Adrenal gland (tissue), 12 donors: ENCODE measurements around the gene IL16. TPM values are rescaled to one million over a fixed set of nuclear protein-coding genes. Genes with fewer than 3 reads are reported as not detected.

ENCODE experiments used
- DNase-seq, 7 donors: peaks; one replicate each; pipeline ENCODE4 v3.0.0-alpha.2; 2019 to 2020
- H3K27ac ChIP-seq, 5 donors: fragments of 200-600 bp; sonication (generic) in 4 of 5; 1 replicate in 3 of 5; 2 replicates in 2 of 5; pipeline versions ENCODE4 v1.5.1 to v1.8.0; 2016 to 2020; ENCODE audit warnings: mild to moderate bottlenecking in 1 of 5
- H3K27me3 ChIP-seq: fragments of 200-600 bp; 2 replicates; pipeline ENCODE4 v1.8.0; 2021
- H3K36me3 ChIP-seq, 2 donors: fragments of 200-600 bp; replicated peaks in 1 of 2; 1 replicate in 1 of 2; 2 replicates in 1 of 2; pipeline versions ENCODE4 v1.5.1 to v1.8.0; 2018 to 2022
- H3K4me1 ChIP-seq, 2 donors: fragments of 200-600 bp; replicated peaks in 1 of 2; 1 replicate in 1 of 2; 2 replicates in 1 of 2; pipeline versions ENCODE4 v1.5.1 to v1.8.0; 2018 to 2021
- H3K4me3 ChIP-seq, 4 donors: fragments of 200-600 bp; sonication (generic) in 3 of 4; one replicate each; pipeline ENCODE4 v1.5.1; 2016 to 2018
- H3K9me3 ChIP-seq, 3 donors: fragments of 200-600 bp; sonication (generic) in 1 of 3; replicated peaks in 1 of 3; 1 replicate in 2 of 3; 2 replicates in 1 of 3; pipeline versions ENCODE4 v1.5.1 to v1.8.0; 2016 to 2021
- POLR2A ChIP-seq, 2 donors: fragments of 450-650 bp; IDR thresholded peaks; one replicate each; pipeline ENCODE4 v1.6.1; 2017; ENCODE audit warnings: antibody characterized with exemption in 2 of 2, mild to moderate bottlenecking in 2 of 2, moderate library complexity in 1 of 2
- WGBS, 4 donors: extraction: QIAGEN DNeasy Blood & Tissue Kit in 2 of 4; methylation state at CpG; one replicate each; pipeline versions ENCODE4 v1.1.5 to v1.1.7; 2013 to 2017; 5-methylcytosine and 5-hydroxymethylcytosine counted together
- intact Hi-C, 2 donors: fragments of 100-400 bp; cut with DNase I; formaldehyde crosslinking; loops; one replicate each; pipeline versions ENCODE4 v1.14.1 to v1.15.0; 2022 to 2023
- polyA plus RNA-seq, 3 donors: library from polyadenylated mRNA; stranded (reverse); fragments of 200-250 nt in 2 of 3; fragments of 350-450 nt in 1 of 3; fragmentation: Illumina TruSeq in 1 of 3; extraction: RNeasy Lipid Tissue Mini Kit (QIAGEN cat#74804) in 1 of 3; gene quantifications; one replicate each; pipeline ENCODE4 v1.2.3, GENCODE V29; 2013 to 2014
- total RNA-seq, 9 donors: library from RNA; depleted of rRNA in 4 of 9; stranded (reverse); fragments of >200 nt in 4 of 9; fragments of 120-200 nt in 1 of 9; fragmentation: NEBNext Ultra II Directional in 1 of 9; extraction: Animal tissue kit (Norgen Biotek cat#: 25700) in 1 of 9; gene quantifications; one replicate each; pipeline versions ENCODE4 v1.1.0 to v1.2.4, GENCODE V29; 2013 to 2023
- TF ChIP-seq, protein P1 (sequence below), 6 experiments: fragments of 450-650 bp in 4 of 6; fragments of 200-600 bp in 2 of 6; sonication (generic) in 1 of 6; IDR thresholded peaks; 1 replicate in 5 of 6; 2 replicates in 1 of 6; pipeline versions ENCODE4 v1.5.1 to v1.8.0; 2016 to 2021; ENCODE audit warnings: antibody characterized with exemption in 6 of 6, mild to moderate bottlenecking in 2 of 6, moderate library complexity in 1 of 6
- donor health status: healthy with polysubstance abuse.
- donor health status: Bipolar disorder and iron deficiency.
- donor health status: DM: yes; HTN: yes; CAD: no.
- donor health status: DM: no; HTN: no; CAD: no.
- donor health status: DM: no; HTN: no; CAD: no.
- donor health status: DM: yes; HTN: yes; CAD: no.

The IL16 gene
- total and polyA plus RNA-seq, 12 donors: 2.2 to 16.0 (median 6.3) TPM

DNA sequence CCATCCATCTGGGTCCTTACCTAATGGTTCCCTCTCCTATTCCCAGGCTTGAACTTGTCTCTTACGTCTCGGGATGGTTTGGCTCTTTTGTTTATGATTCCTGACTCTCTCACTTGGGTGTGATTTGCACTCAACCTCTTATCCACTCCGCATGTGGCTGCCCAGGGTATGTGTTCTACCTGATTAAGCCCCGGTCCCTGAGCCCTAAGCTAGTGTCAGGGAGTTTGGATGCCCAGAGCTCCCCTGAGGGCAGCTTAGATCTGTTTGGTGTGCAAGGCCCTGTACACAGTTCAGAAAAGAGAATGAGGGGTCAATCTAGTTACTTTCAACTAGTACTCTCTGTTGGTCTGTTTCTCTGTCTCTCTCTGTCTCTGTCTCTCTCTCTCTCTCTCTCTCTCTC lies 143.2 kb downstream of the IL16 start:
- Histone ChIP-seq H3K27ac (no peak overlapping the region), H3K4me1 (peaks cover 0 to 18% of the 10 kb centered on the region in 2 donors), H3K27me3 (no peaks in the 10 kb centered on the region), H3K36me3 (no peaks in the 10 kb centered on the region), H3K4me3 (no peak overlapping the region), H3K9me3 (no peaks in the 10 kb centered on the region)
- TF ChIP-seq, protein P1, sequence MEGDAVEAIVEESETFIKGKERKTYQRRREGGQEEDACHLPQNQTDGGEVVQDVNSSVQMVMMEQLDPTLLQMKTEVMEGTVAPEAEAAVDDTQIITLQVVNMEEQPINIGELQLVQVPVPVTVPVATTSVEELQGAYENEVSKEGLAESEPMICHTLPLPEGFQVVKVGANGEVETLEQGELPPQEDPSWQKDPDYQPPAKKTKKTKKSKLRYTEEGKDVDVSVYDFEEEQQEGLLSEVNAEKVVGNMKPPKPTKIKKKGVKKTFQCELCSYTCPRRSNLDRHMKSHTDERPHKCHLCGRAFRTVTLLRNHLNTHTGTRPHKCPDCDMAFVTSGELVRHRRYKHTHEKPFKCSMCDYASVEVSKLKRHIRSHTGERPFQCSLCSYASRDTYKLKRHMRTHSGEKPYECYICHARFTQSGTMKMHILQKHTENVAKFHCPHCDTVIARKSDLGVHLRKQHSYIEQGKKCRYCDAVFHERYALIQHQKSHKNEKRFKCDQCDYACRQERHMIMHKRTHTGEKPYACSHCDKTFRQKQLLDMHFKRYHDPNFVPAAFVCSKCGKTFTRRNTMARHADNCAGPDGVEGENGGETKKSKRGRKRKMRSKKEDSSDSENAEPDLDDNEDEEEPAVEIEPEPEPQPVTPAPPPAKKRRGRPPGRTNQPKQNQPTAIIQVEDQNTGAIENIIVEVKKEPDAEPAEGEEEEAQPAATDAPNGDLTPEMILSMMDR (IDR thresholded peaks at IDR 0.05): no peak
- TF ChIP-seq POLR2A (IDR thresholded peaks at IDR 0.05): no peak
- intact Hi-C loops: loop anchor here in 1 of 2 donors (10.0 kb wide), 1 partner anchor 235 kb away; no protein-coding TSS in a partner anchor
- DNase-seq: no peak
- WGBS, 4 donors: 70 to 79% (median 73%) methylated on average over 4 of the region's 4 CpGs

- H3K4me1 ChIP-seq: peaks cover 0 to 18% of the 10 kb centered on the region in 2 donors
- WGBS, 4 donors: 85 to 89% (median 86%) methylated on average over 4 of the region's 4 CpGs
- intact Hi-C loops: no loop called here
- DNase-seq: no peak
- no peak overlapping the region for H3K27ac ChIP-seq
- H3K36me3 ChIP-seq: no peaks in the 10 kb centered on the region
- TF ChIP-seq, protein P1 (IDR thresholded peaks at IDR 0.05): no peak
- TF ChIP-seq POLR2A (IDR thresholded peaks at IDR 0.05): no peak
- H3K4me3 ChIP-seq: no peak overlapping the region
- H3K27me3 ChIP-seq: no peaks in the 10 kb centered on the region
- H3K9me3 ChIP-seq: no peaks in the 10 kb centered on the region
Measured at GRCh38 chr15:81341351-81341750, 144.7 kb downstream of the IL16 start.

DNA sequence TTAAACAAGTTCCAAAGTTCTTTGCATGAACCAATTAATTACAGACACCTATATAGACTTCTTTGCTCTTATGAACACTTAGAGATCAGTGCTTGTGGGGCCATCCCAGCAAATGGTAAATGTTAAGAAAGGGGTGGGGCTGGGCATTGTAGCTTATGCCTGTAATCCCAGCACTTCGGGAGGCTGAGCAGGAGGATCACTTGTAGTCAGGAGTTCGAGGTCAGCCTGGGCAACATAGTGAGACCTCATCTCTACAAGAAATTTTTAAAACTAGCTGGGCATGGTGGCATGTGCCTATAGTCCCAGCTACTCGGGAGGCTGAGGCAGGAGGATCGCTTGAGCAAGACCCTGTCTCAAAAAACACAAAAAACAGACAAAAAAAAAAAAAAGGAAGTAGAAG lies 146.7 kb downstream of the IL16 start:
- H3K9me3 ChIP-seq: no peaks in the 10 kb centered on the region
- TF ChIP-seq POLR2A (IDR thresholded peaks at IDR 0.05): no peak
- TF ChIP-seq, protein P1 (IDR thresholded peaks at IDR 0.05): no peak
- WGBS, 4 donors: 83 to 91% (median 86%) methylated on average over 4 of the region's 4 CpGs
- intact Hi-C loops: no loop called here
- no peaks in the 10 kb centered on the region for H3K36me3 ChIP-seq
- H3K4me3 ChIP-seq: no peak overlapping the region
- no peaks in the 10 kb centered on the region for H3K27me3 ChIP-seq
- H3K4me1 ChIP-seq: peaks cover 0 to 10% of the 10 kb centered on the region in 2 donors
- H3K27ac ChIP-seq: no peak overlapping the region
- DNase-seq: no peak

GRCh38 chr15:81346611-81347010 lies 149.9 kb downstream of the IL16 start:
- no peak overlapping the region for H3K4me3 ChIP-seq
- no peaks in the 10 kb centered on the region for H3K27me3 ChIP-seq
- TF ChIP-seq POLR2A (IDR thresholded peaks at IDR 0.05): no peak
- TF ChIP-seq, protein P1 (IDR thresholded peaks at IDR 0.05): no peak
- H3K9me3 ChIP-seq: no peaks in the 10 kb centered on the region
- DNase-seq: no peak
- WGBS, 4 donors: 51 to 63% (median 56%) methylated on average over 2 of the region's 2 CpGs
- no peaks in the 10 kb centered on the region for H3K4me1 ChIP-seq
- H3K36me3 ChIP-seq: no peaks in the 10 kb centered on the region
- no peak overlapping the region for H3K27ac ChIP-seq
- intact Hi-C loops: no loop called here
